SK-N-SH (cell line): ENCODE measurements around the gene PLA2G1B. TPM values are rescaled to one million over a fixed set of nuclear protein-coding genes. Genes with fewer than 3 reads are reported as not detected.

Experiments used
- CTCF ChIA-PET: fragments of 300-600, 350-600 bp; formaldehyde crosslinking; extraction: SDS; loops from one replicate; lab custom pipeline; 2021; lab: Yijun Ruan, JAX
- POLR2A ChIA-PET: fragments of 350-600 bp; sonication (Branson Sonifier 250); formaldehyde crosslinking; extraction: SDS; loops from one replicate; lab custom pipeline; 2020; ENCODE audit warnings: antibody characterized with exemption, inconsistent platforms; lab: Yijun Ruan, JAX
- DNase-seq: peaks from one replicate; pipeline ENCODE4 v3.0.0; 2012
- H2AFZ ChIP-seq: fragments of 200-600 bp; sonication (generic); 2 replicates; pipeline ENCODE4 v1.8.1; 2016; ENCODE audit warnings: antibody characterized with exemption, mild to moderate bottlenecking, low read depth
- H3F3A ChIP-seq: fragments of 200-600 bp; sonication (generic); replicated peaks from 2 replicates; pipeline ENCODE3; 2016; ENCODE audit warnings: antibody characterized with exemption, mild to moderate bottlenecking; ENCODE audit not compliant: insufficient read depth
- H3K27ac ChIP-seq, 2 experiments: fragments of 200-500 bp in 1 of 2; fragments of 200-600 bp in 1 of 2; sonication (Bioruptor generic) in 1 of 2; sonication (generic), shearing (Covaris generic) in 1 of 2; 2 replicates each; pipeline versions ENCODE4 v1.5.1 to v1.6.1; 2014 to 2016; ENCODE audit warnings: low read depth in 2 of 2, inconsistent platforms in 1 of 2, low read length in 1 of 2, mild to moderate bottlenecking in 1 of 2, mixed read lengths in 1 of 2
- H3K27me3 ChIP-seq: fragments of 200-600 bp; sonication (generic), shearing (Covaris generic); 2 replicates; pipeline ENCODE4 v1.6.1; 2016; ENCODE audit warnings: mixed run types; ENCODE audit not compliant: insufficient read depth
- H3K36me3 ChIP-seq, 2 experiments: fragments of 200-500 bp in 1 of 2; fragments of 200-600 bp in 1 of 2; sonication (Bioruptor generic) in 1 of 2; sonication (generic) in 1 of 2; replicated peaks in 1 of 2; 2 replicates each; pipeline versions ENCODE3 to v1.5.1; 2014 to 2016; ENCODE audit warnings: low read length in 1 of 2, mild to moderate bottlenecking in 1 of 2; ENCODE audit not compliant: insufficient read depth in 2 of 2, control insufficient read depth in 1 of 2
- H3K4me1 ChIP-seq, 2 experiments: fragments of 200-500 bp in 1 of 2; fragments of 200-600 bp in 1 of 2; sonication (Bioruptor generic) in 1 of 2; sonication (generic), shearing (Covaris generic) in 1 of 2; 2 replicates each; pipeline versions ENCODE4 v1.5.1 to v1.6.1; 2014 to 2016; ENCODE audit warnings: low read depth in 1 of 2, low read length in 1 of 2, mixed run types in 1 of 2; ENCODE audit not compliant: insufficient read depth in 2 of 2, control insufficient read depth in 1 of 2
- H3K4me2 ChIP-seq: fragments of 200-600 bp; sonication (generic), shearing (Covaris generic); 2 replicates; pipeline ENCODE4 v1.6.1; 2017; ENCODE audit warnings: mixed run types
- H3K4me3 ChIP-seq, 2 experiments: fragments of 200-500 bp in 1 of 2; fragments of 200-600 bp in 1 of 2; sonication (Bioruptor generic) in 1 of 2; sonication (generic), shearing (Covaris generic) in 1 of 2; 2 replicates each; pipeline versions ENCODE4 v1.5.1 to v1.8.1; 2014 to 2016; ENCODE audit warnings: low read depth in 2 of 2, inconsistent platforms in 1 of 2, low read length in 1 of 2, mild to moderate bottlenecking in 1 of 2, mixed read lengths in 1 of 2, moderate library complexity in 1 of 2
- H3K79me2 ChIP-seq: fragments of 200-600 bp; sonication (generic); 2 replicates; pipeline ENCODE4 v1.8.1; 2017; ENCODE audit warnings: mild to moderate bottlenecking; ENCODE audit not compliant: insufficient read depth
- H3K9ac ChIP-seq: fragments of 200-600 bp; sonication (generic); 2 replicates; pipeline ENCODE4 v1.6.1; 2017; ENCODE audit warnings: mixed run types
- H3K9me2 ChIP-seq: fragments of 200-600 bp; sonication (generic); 2 replicates; pipeline ENCODE4 v1.6.1; 2017; ENCODE audit warnings: mixed run types
- H3K9me3 ChIP-seq: fragments of 200-600 bp; sonication (generic); 2 replicates; pipeline ENCODE4 v1.6.1; 2017; ENCODE audit warnings: mixed run types, mild to moderate bottlenecking, moderate library complexity
- H4K20me1 ChIP-seq: fragments of 200-600 bp; sonication (generic); 2 replicates; pipeline ENCODE4 v1.6.1; 2017; ENCODE audit warnings: mild to moderate bottlenecking, mixed run types; ENCODE audit not compliant: insufficient read depth
- EZH2phosphoT487 ChIP-seq: fragments of 200-600 bp; sonication (generic); IDR thresholded peaks from 2 replicates; pipeline ENCODE4 v1.6.1; 2017; ENCODE audit warnings: low read depth, mixed run types, mild to moderate bottlenecking, antibody characterized with exemption, moderate library complexity, borderline replicate concordance
- FOSL2 ChIP-seq: IDR thresholded peaks from 2 replicates; pipeline ENCODE4 v1.4.0; 2012; ENCODE audit warnings: low read depth, mild to moderate bottlenecking, moderate library complexity, borderline replicate concordance
- FOXM1 ChIP-seq: IDR thresholded peaks from 2 replicates; pipeline ENCODE4 v1.4.0; 2012; ENCODE audit warnings: low read depth, mild to moderate bottlenecking
- MAX ChIP-seq: IDR thresholded peaks from 2 replicates; pipeline ENCODE4 v1.4.0; 2012; ENCODE audit warnings: low read depth
- MXI1 ChIP-seq: IDR thresholded peaks from 2 replicates; pipeline ENCODE4 v1.6.1; 2012; ENCODE audit warnings: mild to moderate bottlenecking, low read depth, low read length, improper control_type of control experiment
- NFIC ChIP-seq: IDR thresholded peaks from 2 replicates; pipeline ENCODE4 v1.4.0; 2012; ENCODE audit warnings: borderline replicate concordance
- PBX3 ChIP-seq: IDR thresholded peaks from 2 replicates; pipeline ENCODE4; 2012
- RAD21 ChIP-seq: IDR thresholded peaks from 2 replicates; pipeline ENCODE4 v1.6.1; 2012; ENCODE audit warnings: mild to moderate bottlenecking, low read length
- RCOR1 ChIP-seq: fragments of 150-350 bp; IDR thresholded peaks from 2 replicates; pipeline ENCODE4 v1.6.1; 2017; ENCODE audit warnings: antibody characterized with exemption, low read length
- SIN3A ChIP-seq: IDR thresholded peaks from 2 replicates; pipeline ENCODE4 v1.6.1; 2012; ENCODE audit warnings: low read depth, mild to moderate bottlenecking, low read length, moderate library complexity, borderline replicate concordance
- TAF1 ChIP-seq: IDR thresholded peaks from 2 replicates; pipeline ENCODE4 v1.6.1; 2012; ENCODE audit warnings: low read depth, mild to moderate bottlenecking, low read length, moderate library complexity, borderline replicate concordance
- TCF12 ChIP-seq: IDR thresholded peaks from 2 replicates; pipeline ENCODE4 v1.4.0; 2012
- USF1 ChIP-seq: IDR thresholded peaks from 2 replicates; pipeline ENCODE4 v1.4.0; 2012; ENCODE audit warnings: low read depth, borderline replicate concordance
- USF2 ChIP-seq: fragments of 150-350 bp; IDR thresholded peaks from 2 replicates; pipeline ENCODE4 v1.6.1; 2017; ENCODE audit warnings: antibody characterized with exemption, low read length, low read depth, borderline replicate concordance
- YY1 ChIP-seq: IDR thresholded peaks from 2 replicates; pipeline ENCODE4 v1.4.0; 2012; ENCODE audit warnings: low read depth, mild to moderate bottlenecking
- ZBTB33 ChIP-seq: IDR thresholded peaks from 2 replicates; pipeline ENCODE4 v1.4.0; 2012; ENCODE audit warnings: low read depth, borderline replicate concordance
- WGBS: methylation state at CpG from one replicate; pipeline ENCODE4 v1.1.6; 2017; ENCODE audit warnings: low lambda C conversion rate; 5-methylcytosine and 5-hydroxymethylcytosine counted together
- polyA plus RNA-seq, 3 experiments: library from polyadenylated mRNA; depleted of rRNA; stranded (reverse); fragments of >200 nt; gene quantifications; 2 replicates each; pipeline ENCODE4 v1.2.3, GENCODE V29; 2012

Gene PLA2G1B
- polyA plus RNA-seq, 1 of the 3 experiments (the other 2 are of a cell fraction) = not detected

- TF ChIP-seq USF1 (no peak), NFIC (no peak), SIN3A (no peak), PBX3 (no peak), MXI1 (no peak), EZH2phosphoT487 (no peak), RCOR1 (no peak), FOSL2 (no peak), RAD21 (no peak), TCF12 (no peak), USF2 (no peak)
- H2AFZ ChIP-seq = no peak overlapping the region
- H3K79me2 ChIP-seq = no peaks in the 10 kb centered on the region
- no peaks in the 10 kb centered on the region for H3K27me3 ChIP-seq
- no peaks in the 10 kb centered on the region for H4K20me1 ChIP-seq
- DNase-seq = no peak
- no peak overlapping the region for H3K9ac ChIP-seq
- H3K4me2 ChIP-seq = no peak overlapping the region
- ChIA-PET CTCF (interaction anchor here (0.7 to 1.1 kb wide), 3 partner anchors 8 to 108 kb away, joined by 3 to 9 read pairs (median 4); no protein-coding TSS in a partner anchor), POLR2A (no interaction called here)
- peaks cover 0 to 25% of the 10 kb centered on the region in 2 experiments; a peak in 1 of 4 replicates for H3K4me1 ChIP-seq
- no peaks in the 10 kb centered on the region for H3F3A ChIP-seq
- H3K9me2 ChIP-seq = no peaks in the 10 kb centered on the region
- H3K9me3 ChIP-seq = no peaks in the 10 kb centered on the region
- 82% methylated on average over 8 of the region's 19 CpGs for WGBS
- H3K27ac ChIP-seq = no peak overlapping the region
- H3K36me3 ChIP-seq = no peaks in the 10 kb centered on the region
- H3K4me3 ChIP-seq = no peak overlapping the region
Measured at GRCh38 chr12:120358412-120359100, 31.0 kb upstream of the PLA2G1B start.

GRCh38 chr12:120357104-120357503, 29.5 kb upstream of the PLA2G1B start:
- 89% methylated on average over 5 of the region's 5 CpGs for WGBS
- no peak for DNase-seq
- TF ChIP-seq USF2 = no peak
- no peak for TF ChIP-seq SIN3A
- TF ChIP-seq FOXM1 = no peak
- no peak for TF ChIP-seq TAF1
- no peak for TF ChIP-seq TCF12
- no peak for TF ChIP-seq PBX3
- TF ChIP-seq YY1 = no peak
- no peak for TF ChIP-seq MXI1
- TF ChIP-seq MAX = no peak
- no peak for TF ChIP-seq ZBTB33
- TF ChIP-seq USF1 = no peak
- Histone ChIP-seq H3K27me3 (no peaks in the 10 kb centered on the region), H3K27ac (no peak overlapping the region), H3K9me3 (no peaks in the 10 kb centered on the region), H3K79me2 (no peaks in the 10 kb centered on the region), H3K36me3 (no peaks in the 10 kb centered on the region), H3K4me3 (no peak overlapping the region), H3K9me2 (no peaks in the 10 kb centered on the region), H3K9ac (no peak overlapping the region), H3K4me2 (peak overlapping the region; percentile 32; the same call in 1 of the 2 replicates), H4K20me1 (no peaks in the 10 kb centered on the region), H2AFZ (no peak overlapping the region), H3K4me1 (peaks cover 0 to 10% of the 10 kb centered on the region in 2 experiments; a peak in 1 of 4 replicates), H3F3A (no peaks in the 10 kb centered on the region)
- CTCF ChIA-PET = interaction anchor here (0.6 to 1.9 kb wide), 21 partner anchors 8 to 109 kb away, joined by 3 to 32 read pairs (median 4); partner anchors contain the start of genes COX6A1 and PLA2G1B
- POLR2A ChIA-PET = no interaction called here
